Prostate gland (tissue), 2 donors: Measurements from ENCODE around the gene CTSA. TPM values are rescaled to one million over a fixed set of nuclear protein-coding genes. Genes with fewer than 3 reads are reported as not detected.

Source experiments
- DNase-seq: peaks from one replicate; pipeline ENCODE4 v3.0.0-alpha.2; 2019; ENCODE audit warnings: low spot score
- H3K27ac ChIP-seq, 2 donors: fragments of 200-600 bp; sonication (generic); 2 replicates each; pipeline ENCODE4 v1.5.1; 2017 to 2019
- H3K27me3 ChIP-seq: fragments of 200-600 bp; sonication (generic); replicated peaks from 2 replicates; pipeline ENCODE4 v1.5.1; 2019; ENCODE audit not compliant: insufficient read depth
- H3K36me3 ChIP-seq, 2 donors: fragments of 200-600 bp; sonication (generic); 1 replicate in 1 of 2; 2 replicates in 1 of 2; pipeline versions ENCODE4 v1.5.1 to v1.8.1; 2017 to 2019
- H3K4me1 ChIP-seq: fragments of 200-600 bp; sonication (generic); replicated peaks from 2 replicates; pipeline ENCODE4 v1.5.1; 2019
- H3K4me3 ChIP-seq, 2 donors: fragments of 200-600 bp; sonication (generic); 2 replicates each; pipeline ENCODE4 v1.5.1; 2017 to 2019
- H3K9me3 ChIP-seq: fragments of 200-600 bp; sonication (generic); 2 replicates; pipeline ENCODE4 v1.5.1; 2017
- POLR2A ChIP-seq: fragments of 450-650 bp; IDR thresholded peaks from one replicate; pipeline ENCODE4 v1.6.1; 2016; ENCODE audit warnings: antibody characterized with exemption, mild to moderate bottlenecking
- POLR2AphosphoS5 ChIP-seq: sonication (generic); formaldehyde crosslinking; IDR thresholded peaks from one replicate; pipeline ENCODE4 v1.6.1; 2017; ENCODE audit warnings: antibody characterized with exemption
- WGBS: methylation state at CpG from one replicate; pipeline ENCODE4 v1.1.5; 2018; 5-methylcytosine and 5-hydroxymethylcytosine counted together
- intact Hi-C: fragments of 100-400 bp; cut with DNase I; formaldehyde crosslinking; loops from one replicate; pipeline ENCODE4 v1.14.2; 2022
- total RNA-seq, 2 donors: library from RNA; depleted of rRNA; stranded (reverse); fragments of >200 nt; gene quantifications; one replicate each; pipeline ENCODE4 v1.1.0, GENCODE V29; 2016
- TF ChIP-seq, protein P1 (sequence below), 4 experiments: fragments of 200-600 bp in 2 of 4; fragments of 450-650 bp in 2 of 4; sonication (generic) in 2 of 4; IDR thresholded peaks; 1 replicate in 3 of 4; 2 replicates in 1 of 4; pipeline ENCODE4 v1.5.1; 2016 to 2019; ENCODE audit warnings: antibody characterized with exemption in 4 of 4, mild to moderate bottlenecking in 2 of 4, moderate library complexity in 2 of 4

The CTSA gene
- total RNA-seq, 2 donors from 2014 or later: 37.9 to 215 TPM

GRCh38 chr20:45944965-45945677 is 54.0 kb downstream of the CTSA start:
- Histone ChIP-seq H3K27ac (no peak overlapping the region), H3K36me3 (peaks cover 18 to 32% of the 10 kb centered on the region in 2 donors)
- intact Hi-C loops: no loop called here

GRCh38 chr20:45945678-45946148 is 54.6 kb downstream of the CTSA start:
- peaks cover 15 to 31% of the 10 kb centered on the region in 2 donors for H3K36me3 ChIP-seq
- 84% methylated on average over 13 of the region's 13 CpGs for WGBS
- H3K4me1 ChIP-seq: no peaks in the 10 kb centered on the region
- intact Hi-C loops: no loop called here
- no peak for TF ChIP-seq POLR2A
- no peak for DNase-seq
- no peak overlapping the region for H3K27ac ChIP-seq
- no peaks in the 10 kb centered on the region for H3K27me3 ChIP-seq
- H3K4me3 ChIP-seq: no peak overlapping the region
- no peaks in the 10 kb centered on the region for H3K9me3 ChIP-seq

More at GRCh38 chr20:45944965-45945677, 54.0 kb downstream of the CTSA start:
- no peaks in the 10 kb centered on the region for H3K9me3 ChIP-seq
- DNase-seq: no peak
- TF ChIP-seq POLR2AphosphoS5: no peak
- TF ChIP-seq, protein P1, sequence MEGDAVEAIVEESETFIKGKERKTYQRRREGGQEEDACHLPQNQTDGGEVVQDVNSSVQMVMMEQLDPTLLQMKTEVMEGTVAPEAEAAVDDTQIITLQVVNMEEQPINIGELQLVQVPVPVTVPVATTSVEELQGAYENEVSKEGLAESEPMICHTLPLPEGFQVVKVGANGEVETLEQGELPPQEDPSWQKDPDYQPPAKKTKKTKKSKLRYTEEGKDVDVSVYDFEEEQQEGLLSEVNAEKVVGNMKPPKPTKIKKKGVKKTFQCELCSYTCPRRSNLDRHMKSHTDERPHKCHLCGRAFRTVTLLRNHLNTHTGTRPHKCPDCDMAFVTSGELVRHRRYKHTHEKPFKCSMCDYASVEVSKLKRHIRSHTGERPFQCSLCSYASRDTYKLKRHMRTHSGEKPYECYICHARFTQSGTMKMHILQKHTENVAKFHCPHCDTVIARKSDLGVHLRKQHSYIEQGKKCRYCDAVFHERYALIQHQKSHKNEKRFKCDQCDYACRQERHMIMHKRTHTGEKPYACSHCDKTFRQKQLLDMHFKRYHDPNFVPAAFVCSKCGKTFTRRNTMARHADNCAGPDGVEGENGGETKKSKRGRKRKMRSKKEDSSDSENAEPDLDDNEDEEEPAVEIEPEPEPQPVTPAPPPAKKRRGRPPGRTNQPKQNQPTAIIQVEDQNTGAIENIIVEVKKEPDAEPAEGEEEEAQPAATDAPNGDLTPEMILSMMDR (IDR thresholded peaks at IDR 0.05): no peak
- no peak for TF ChIP-seq POLR2A
- no peaks in the 10 kb centered on the region for H3K27me3 ChIP-seq
- no peak overlapping the region for H3K4me3 ChIP-seq
- no peaks in the 10 kb centered on the region for H3K4me1 ChIP-seq
- WGBS: 76% methylated on average over 19 of the region's 19 CpGs

DNA sequence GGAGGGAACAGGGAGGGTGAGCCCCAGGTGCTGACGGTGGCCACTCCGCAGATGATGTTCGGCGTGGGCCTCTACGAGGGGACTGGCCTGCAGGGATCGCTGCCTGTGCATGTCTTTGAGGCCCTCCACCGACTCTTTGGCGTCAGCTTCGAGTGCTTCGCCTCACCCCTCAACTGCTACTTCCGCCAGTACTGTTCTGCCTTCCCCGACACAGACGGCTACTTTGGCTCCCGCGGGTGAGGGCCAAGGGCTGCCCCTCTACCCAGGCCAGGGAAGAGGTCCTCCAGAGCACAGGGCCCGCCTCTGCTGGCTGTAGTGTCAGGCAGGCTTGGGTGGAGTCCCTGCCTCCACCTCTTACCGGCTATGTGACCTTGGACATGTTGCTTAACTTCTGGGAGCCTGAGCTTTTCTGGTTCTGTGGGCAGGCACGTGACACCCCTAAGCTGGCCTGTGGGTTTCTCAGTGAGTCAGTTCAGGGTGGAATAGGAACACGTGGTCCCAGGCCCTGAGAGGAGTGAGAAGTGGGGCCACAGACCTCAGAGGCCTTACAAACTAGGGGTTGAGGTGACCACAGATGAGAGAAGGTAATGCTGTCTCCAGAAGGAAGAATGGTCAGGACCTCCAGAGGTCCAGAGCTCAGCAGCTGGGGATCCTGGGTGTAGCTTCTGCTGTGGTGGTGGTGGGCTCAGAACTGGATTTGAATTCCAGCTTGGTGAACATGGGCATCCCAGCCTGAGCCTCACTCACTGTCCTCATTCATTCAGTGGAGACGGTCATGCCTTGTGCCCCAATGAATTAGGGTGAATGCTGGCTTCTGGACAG is 55.2 kb downstream of the CTSA start:
- peaks cover 13 to 26% of the 10 kb centered on the region in 2 donors for H3K36me3 ChIP-seq
- H3K27ac ChIP-seq: no peak overlapping the region
- intact Hi-C loops: no loop called here
- H3K4me3 ChIP-seq: no peak overlapping the region
- no peaks in the 10 kb centered on the region for H3K27me3 ChIP-seq
- no peaks in the 10 kb centered on the region for H3K4me1 ChIP-seq
- no peak for DNase-seq
- 82% methylated on average over 18 of the region's 20 CpGs for WGBS
- TF ChIP-seq POLR2AphosphoS5 (no peak), POLR2A (no peak)
- TF ChIP-seq, protein P1 (IDR thresholded peaks at IDR 0.05): no peak
- no peaks in the 10 kb centered on the region for H3K9me3 ChIP-seq

- Histone ChIP-seq H3K4me3 (no peak overlapping the region), H3K4me1 (no peaks in the 10 kb centered on the region), H3K9me3 (no peaks in the 10 kb centered on the region), H3K27ac (no peak overlapping the region), H3K36me3 (peaks cover 13 to 33% of the 10 kb centered on the region in 2 donors), H3K27me3 (no peaks in the 10 kb centered on the region)
- DNase-seq: no peak
- intact Hi-C loops: no loop called here
- TF ChIP-seq POLR2AphosphoS5 (no peak), POLR2A (no peak)
- TF ChIP-seq, protein P1 (IDR thresholded peaks at IDR 0.05): no peak
- WGBS: 80% methylated on average over 27 of the region's 29 CpGs
These were observed 56.2 kb downstream of the CTSA start for GRCh38 chr20:45947110-45947866.

DNA sequence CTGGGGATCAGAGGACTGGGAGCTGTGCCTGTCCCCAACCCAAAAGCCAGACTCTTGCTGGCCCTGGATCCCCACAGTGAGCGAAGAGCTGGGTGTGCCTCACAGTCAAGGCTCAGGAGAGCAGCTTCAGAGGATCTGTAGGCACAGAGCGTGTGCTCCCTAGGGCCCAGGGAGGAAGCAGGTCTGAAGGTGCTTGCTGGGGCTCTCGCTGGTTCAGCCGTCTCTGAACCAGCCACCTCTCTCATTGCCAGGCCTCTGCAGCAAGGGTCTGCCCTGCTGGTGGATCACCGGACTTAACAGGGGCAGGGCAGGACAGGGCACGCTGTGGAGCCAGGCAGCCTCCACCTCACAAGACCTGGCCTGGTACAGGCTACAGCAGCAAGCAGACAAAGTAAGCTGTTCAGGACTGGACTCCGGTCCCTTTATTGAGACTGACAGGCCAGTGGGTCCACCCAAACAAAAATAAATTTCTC is 57.2 kb downstream of the CTSA start:
- Histone ChIP-seq H3K4me1 (no peaks in the 10 kb centered on the region), H3K27me3 (no peaks in the 10 kb centered on the region), H3K9me3 (no peaks in the 10 kb centered on the region), H3K27ac (no peak overlapping the region), H3K36me3 (peaks cover 8 to 32% of the 10 kb centered on the region in 2 donors), H3K4me3 (no peak overlapping the region)
- TF ChIP-seq, protein P1 (IDR thresholded peaks at IDR 0.05): no peak
- TF ChIP-seq POLR2AphosphoS5 (no peak), POLR2A (no peak)
- no peak for DNase-seq
- 53% methylated on average over 5 of the region's 7 CpGs for WGBS
- intact Hi-C loops: no loop called here
